PC-3 (cell line): Measurements from ENCODE around the gene RAD9A.

Experiments
- CTCF ChIP-seq: fragments of 300-600 bp; sonication (generic); conservative IDR thresholded peaks from 2 replicates; pipeline ENCODE4 v1.5.1; 2017; ENCODE audit warnings: antibody characterized with exemption, low read depth, mild to moderate bottlenecking, low read length
- EZH2 ChIP-seq: fragments of 300-600 bp; sonication (generic); IDR thresholded peaks from one replicate; pipeline ENCODE4 v1.6.1; 2017; ENCODE audit warnings: antibody characterized with exemption, mild to moderate bottlenecking, low read length; ENCODE audit not compliant: unreplicated experiment
- EZH2phosphoT487 ChIP-seq: fragments of 300-600 bp; sonication (generic); IDR thresholded peaks from 2 replicates; pipeline ENCODE4 v1.6.1; 2018; ENCODE audit warnings: mild to moderate bottlenecking, antibody characterized with exemption, low read length, borderline replicate concordance

GRCh38 chr11:67366961-67367760, 24.6 kb upstream of the RAD9A start:
- TF ChIP-seq CTCF, result no peak
- TF ChIP-seq EZH2, result no peak
- no peak for TF ChIP-seq EZH2phosphoT487
